Embryonic facial prominence (tissue), 1 donor: ENCODE data around the gene CFAP46.
"Not testable (repeated sequence)": the region's sequence is repeated elsewhere in the genome, so short reads cannot be mapped to it uniquely, and the experiment has no call there.

Experiments
- DNase-seq: peaks from one replicate; pipeline ENCODE4 v3.0.0-alpha.2; 2016; ENCODE audit errors: extremely low spot score

CFAP46 gene

GRCh38 chr10:132926777-132927650 lies 15.4 kb downstream of the CFAP46 start:
- no peak for DNase-seq

GRCh38 chr10:132926070-132926469 lies 16.3 kb downstream of the CFAP46 start:
- no peak for DNase-seq

GRCh38 chr10:132925614-132926013 lies 16.8 kb downstream of the CFAP46 start:
- no peak for DNase-seq

- DNase-seq, result no peak
These were observed 17.3 kb downstream of the CFAP46 start for GRCh38 chr10:132925071-132925561.

- no peak for DNase-seq
These were observed 18.1 kb downstream of the CFAP46 start for GRCh38 chr10:132924046-132924952.

- not testable (repeated sequence) for DNase-seq
These were observed 19.0 kb downstream of the CFAP46 start for GRCh38 chr10:132923384-132923783.

- no peak for DNase-seq
These were observed 19.5 kb downstream of the CFAP46 start for GRCh38 chr10:132922872-132923271.

- no peak for DNase-seq
These were observed 20.3 kb downstream of the CFAP46 start for GRCh38 chr10:132921818-132922807.

- DNase-seq, result no peak
These were observed 21.3 kb downstream of the CFAP46 start for GRCh38 chr10:132921086-132921485.

GRCh38 chr10:132920101-132920925 lies 22.1 kb downstream of the CFAP46 start:
- no peak for DNase-seq

- DNase-seq, result no peak
These were observed 22.8 kb downstream of the CFAP46 start for GRCh38 chr10:132919374-132920100.

GRCh38 chr10:132918617-132919373 lies 23.6 kb downstream of the CFAP46 start:
- no peak for DNase-seq

GRCh38 chr10:132918264-132918616 lies 24.1 kb downstream of the CFAP46 start:
- no peak for DNase-seq

GRCh38 chr10:132916956-132917666 lies 25.3 kb downstream of the CFAP46 start:
- DNase-seq, result no peak

GRCh38 chr10:132916421-132916841 lies 25.9 kb downstream of the CFAP46 start:
- no peak for DNase-seq

- no peak for DNase-seq
These were observed 27.0 kb downstream of the CFAP46 start for GRCh38 chr10:132915411-132915810.

GRCh38 chr10:132914732-132915131 lies 27.6 kb downstream of the CFAP46 start:
- DNase-seq, result no peak

- no peak for DNase-seq
These were observed 28.7 kb downstream of the CFAP46 start for GRCh38 chr10:132913559-132914115.
